Astrocyte (in vitro differentiated cells and primary cell): ENCODE results near the gene USP22. TPM values are rescaled to one million over a fixed set of nuclear protein-coding genes. Genes with fewer than 3 reads are reported as not detected.

Experiments
- DNase-seq: peaks from one replicate; pipeline ENCODE4 v3.0.0-alpha.2; 2010; ENCODE audit warnings: low read depth
- FAIRE-seq: peaks from 2 replicates; lab custom pipeline; 2011; peaks lifted over from hg19 to GRCh38; lab: Jason Lieb, UNC
- H2AFZ ChIP-seq: 2 replicates; pipeline ENCODE4 v1.6.0; 2012; ENCODE audit warnings: low read depth, low read length, inconsistent platforms
- H3K27ac ChIP-seq: 2 replicates; pipeline ENCODE4 v1.5.1; 2011; ENCODE audit warnings: low read depth, low read length, inconsistent platforms
- H3K27me3 ChIP-seq: 2 replicates; pipeline ENCODE4 v1.6.0; 2011; ENCODE audit warnings: low read length, inconsistent platforms; ENCODE audit not compliant: insufficient read depth
- H3K36me3 ChIP-seq: 2 replicates; pipeline ENCODE4 v1.5.1; 2011; ENCODE audit warnings: low read length, inconsistent platforms; ENCODE audit not compliant: insufficient read depth
- H3K4me1 ChIP-seq: 2 replicates; pipeline ENCODE4 v1.5.1; 2011; ENCODE audit warnings: low read length, inconsistent platforms; ENCODE audit not compliant: insufficient read depth
- H3K4me2 ChIP-seq: 2 replicates; pipeline ENCODE4 v1.6.0; 2012; ENCODE audit warnings: low read length, inconsistent platforms
- H3K4me3 ChIP-seq: 2 replicates; pipeline ENCODE4 v1.5.1; 2011; ENCODE audit warnings: low read depth, mild to moderate bottlenecking, low read length, inconsistent platforms; ENCODE audit not compliant: insufficient read depth
- H3K79me2 ChIP-seq: 2 replicates; pipeline ENCODE4 v1.6.0; 2012; ENCODE audit warnings: mild to moderate bottlenecking, low read length, inconsistent platforms; ENCODE audit not compliant: insufficient read depth
- H3K9ac ChIP-seq: 2 replicates; pipeline ENCODE4 v1.6.0; 2012; ENCODE audit warnings: mild to moderate bottlenecking, low read length, inconsistent platforms
- H3K9me3 ChIP-seq: 2 replicates; pipeline ENCODE4 v1.5.1; 2012; ENCODE audit warnings: low read depth, mild to moderate bottlenecking, low read length, inconsistent platforms; ENCODE audit not compliant: insufficient read depth
- H4K20me1 ChIP-seq: 2 replicates; pipeline ENCODE4 v1.6.0; 2012; ENCODE audit warnings: low read length, inconsistent platforms; ENCODE audit not compliant: insufficient read depth
- H3K27ac Mint-ChIP-seq: one replicate; pipeline ENCODE4 v1.8.0; 2021; ENCODE audit warnings: mild to moderate bottlenecking, mixed read lengths; ENCODE audit not compliant: unreplicated experiment
- H3K27me3 Mint-ChIP-seq: one replicate; pipeline ENCODE4 v1.8.0; 2021; ENCODE audit warnings: low read depth, mixed read lengths; ENCODE audit not compliant: unreplicated experiment
- H3K36me3 Mint-ChIP-seq: one replicate; pipeline ENCODE4 v1.8.0; 2021; ENCODE audit warnings: low read depth, mixed read lengths; ENCODE audit not compliant: unreplicated experiment
- H3K4me1 Mint-ChIP-seq: one replicate; pipeline ENCODE4 v1.8.0; 2021; ENCODE audit warnings: low read depth, mixed read lengths; ENCODE audit not compliant: unreplicated experiment
- H3K4me3 Mint-ChIP-seq: one replicate; pipeline ENCODE4 v1.8.0; 2021; ENCODE audit warnings: mild to moderate bottlenecking, moderate library complexity, mixed read lengths; ENCODE audit not compliant: unreplicated experiment
- H3K9me3 Mint-ChIP-seq: one replicate; pipeline ENCODE4 v1.8.0; 2021; ENCODE audit warnings: mild to moderate bottlenecking, mixed read lengths; ENCODE audit not compliant: unreplicated experiment
- EZH2 ChIP-seq: IDR thresholded peaks from 2 replicates; pipeline ENCODE4 v1.6.1; 2012; ENCODE audit warnings: mild to moderate bottlenecking, low read length, inconsistent platforms; ENCODE audit not compliant: insufficient read depth
- total RNA-seq: library from RNA; stranded (reverse); gene quantifications from 2 replicates; pipeline ENCODE4 v1.2.1, GENCODE V29; 2021
- TF ChIP-seq, protein P1 (sequence below): IDR thresholded peaks from 2 replicates; pipeline ENCODE4 v1.5.1; 2011; ENCODE audit warnings: low read depth, mild to moderate bottlenecking, inconsistent platforms, low read length, moderate library complexity; ENCODE audit not compliant: insufficient read depth

USP22 gene
- total RNA-seq, 1 donor from 2014 or later = 266 TPM

DNA sequence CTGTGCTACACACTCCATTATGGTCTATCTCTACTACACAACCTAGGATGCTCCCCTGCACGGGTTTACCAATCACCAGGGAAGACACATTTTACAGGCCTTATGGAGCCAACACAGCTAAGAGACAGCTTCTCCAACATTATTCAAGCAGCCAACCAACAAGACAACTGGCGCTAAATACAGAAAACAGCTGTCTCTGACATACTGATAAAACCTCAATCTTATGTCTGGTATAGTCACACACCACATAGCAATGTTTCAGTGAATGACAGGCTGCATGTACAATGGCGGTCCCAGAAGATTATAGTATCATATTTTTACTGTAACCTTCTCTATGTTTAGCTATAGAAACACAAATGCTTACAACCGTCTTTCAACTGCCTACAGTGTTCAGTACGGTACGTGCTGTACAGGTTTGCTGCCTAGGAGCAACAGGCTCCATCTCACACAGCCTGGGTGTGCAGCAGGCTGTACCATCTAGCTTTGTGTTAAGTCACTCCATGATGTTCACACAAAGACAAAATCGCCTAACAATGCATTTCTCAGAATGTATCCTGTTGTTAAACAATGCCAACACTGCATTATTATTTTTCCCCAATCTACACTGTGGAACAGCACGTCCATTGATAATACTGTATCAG is 10.9 kb downstream of the USP22 start:
- no peak overlapping the region for H3K9ac ChIP-seq
- FAIRE-seq (no peak), DNase-seq (no peak)
- H3K36me3 ChIP-seq = peaks cover 12% of the 10 kb centered on the region
- no peaks in the 10 kb centered on the region for H3K9me3 ChIP-seq
- peaks cover 64% of the 10 kb centered on the region for H3K4me1 Mint-ChIP-seq
- H3K4me3 Mint-ChIP-seq = peak overlapping the region; percentile 50
- H3K27ac Mint-ChIP-seq = peak overlapping the region; percentile 55
- peak overlapping the region; percentile 31 for H3K4me2 ChIP-seq
- H3K36me3 Mint-ChIP-seq = peaks cover 4% of the 10 kb centered on the region
- H3K27ac ChIP-seq = peak overlapping the region; percentile 7
- no peak overlapping the region for H3K4me3 ChIP-seq
- TF ChIP-seq EZH2 = no peak
- TF ChIP-seq, protein P1, sequence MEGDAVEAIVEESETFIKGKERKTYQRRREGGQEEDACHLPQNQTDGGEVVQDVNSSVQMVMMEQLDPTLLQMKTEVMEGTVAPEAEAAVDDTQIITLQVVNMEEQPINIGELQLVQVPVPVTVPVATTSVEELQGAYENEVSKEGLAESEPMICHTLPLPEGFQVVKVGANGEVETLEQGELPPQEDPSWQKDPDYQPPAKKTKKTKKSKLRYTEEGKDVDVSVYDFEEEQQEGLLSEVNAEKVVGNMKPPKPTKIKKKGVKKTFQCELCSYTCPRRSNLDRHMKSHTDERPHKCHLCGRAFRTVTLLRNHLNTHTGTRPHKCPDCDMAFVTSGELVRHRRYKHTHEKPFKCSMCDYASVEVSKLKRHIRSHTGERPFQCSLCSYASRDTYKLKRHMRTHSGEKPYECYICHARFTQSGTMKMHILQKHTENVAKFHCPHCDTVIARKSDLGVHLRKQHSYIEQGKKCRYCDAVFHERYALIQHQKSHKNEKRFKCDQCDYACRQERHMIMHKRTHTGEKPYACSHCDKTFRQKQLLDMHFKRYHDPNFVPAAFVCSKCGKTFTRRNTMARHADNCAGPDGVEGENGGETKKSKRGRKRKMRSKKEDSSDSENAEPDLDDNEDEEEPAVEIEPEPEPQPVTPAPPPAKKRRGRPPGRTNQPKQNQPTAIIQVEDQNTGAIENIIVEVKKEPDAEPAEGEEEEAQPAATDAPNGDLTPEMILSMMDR = no peak
- H4K20me1 ChIP-seq = peaks cover 99% of the 10 kb centered on the region
- H3K79me2 ChIP-seq = peaks cover 99% of the 10 kb centered on the region
- H2AFZ ChIP-seq = no peak overlapping the region
- peaks cover 64% of the 10 kb centered on the region for H3K4me1 ChIP-seq
- H3K27me3 ChIP-seq = no peaks in the 10 kb centered on the region
- no peaks in the 10 kb centered on the region for H3K27me3 Mint-ChIP-seq
- no peaks in the 10 kb centered on the region for H3K9me3 Mint-ChIP-seq

DNA sequence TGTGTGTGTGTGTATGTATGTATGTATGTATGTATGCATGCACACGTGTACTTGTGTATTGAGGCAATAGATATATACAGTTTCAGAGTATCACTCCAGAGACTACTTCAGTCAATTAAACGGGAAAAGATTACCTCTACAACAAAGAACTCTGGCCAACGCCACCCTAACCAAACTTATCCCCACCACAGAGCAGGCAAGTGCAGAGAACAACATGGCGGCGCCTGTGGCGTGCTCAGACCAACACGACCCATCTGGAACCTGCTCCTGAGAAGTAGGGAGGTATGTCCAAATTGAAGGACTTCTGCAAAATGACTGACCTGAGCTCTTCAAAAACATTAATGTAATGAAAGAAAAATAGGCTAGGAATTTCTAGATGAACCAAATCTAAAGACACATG is 12.4 kb downstream of the USP22 start:
- H3K4me1 ChIP-seq = peaks cover 52% of the 10 kb centered on the region
- no peak overlapping the region for H3K27ac ChIP-seq
- no peak overlapping the region for H3K9ac ChIP-seq
- Mint-ChIP-seq H3K9me3 (no peaks in the 10 kb centered on the region), H3K27me3 (no peaks in the 10 kb centered on the region), H3K27ac (no peak overlapping the region), H3K36me3 (peaks cover 6% of the 10 kb centered on the region), H3K4me3 (no peak overlapping the region), H3K4me1 (peaks cover 53% of the 10 kb centered on the region)
- H2AFZ ChIP-seq = no peak overlapping the region
- H3K4me3 ChIP-seq = no peak overlapping the region
- peaks cover 100% of the 10 kb centered on the region for H3K79me2 ChIP-seq
- no peaks in the 10 kb centered on the region for H3K9me3 ChIP-seq
- FAIRE-seq (no peak), DNase-seq (no peak)
- peaks cover 100% of the 10 kb centered on the region for H4K20me1 ChIP-seq
- H3K4me2 ChIP-seq = peak overlapping the region; percentile 66
- H3K36me3 ChIP-seq = peaks cover 19% of the 10 kb centered on the region
- TF ChIP-seq, protein P1 = no peak
- TF ChIP-seq EZH2 = no peak
- H3K27me3 ChIP-seq = no peaks in the 10 kb centered on the region

DNA sequence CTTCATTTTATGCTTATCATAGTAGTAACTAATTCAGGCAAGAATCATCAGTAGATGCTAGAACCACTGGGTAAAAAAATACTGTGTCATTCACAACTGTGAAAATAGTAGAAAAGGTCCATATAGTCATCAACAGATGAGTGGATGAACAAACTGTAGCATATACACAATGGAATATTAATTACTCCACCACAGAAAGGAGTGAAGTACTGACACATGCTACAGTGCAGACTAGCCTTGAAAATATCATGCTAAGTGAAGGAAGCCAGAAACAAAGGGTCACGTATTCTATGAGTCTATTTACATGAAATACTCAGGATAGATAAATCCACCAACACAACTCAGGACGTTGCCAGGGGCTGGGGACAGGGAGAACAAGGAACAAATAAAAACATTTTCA is 13.3 kb downstream of the USP22 start:
- Histone ChIP-seq H3K9me3 (no peaks in the 10 kb centered on the region), H3K4me1 (peaks cover 43% of the 10 kb centered on the region), H3K36me3 (peaks cover 27% of the 10 kb centered on the region), H3K79me2 (peaks cover 100% of the 10 kb centered on the region), H2AFZ (no peak overlapping the region), H3K4me2 (peak overlapping the region; percentile 66), H3K9ac (peak overlapping the region; percentile 11), H3K27me3 (no peaks in the 10 kb centered on the region), H3K4me3 (no peak overlapping the region), H3K27ac (peak overlapping the region; percentile 50), H4K20me1 (peaks cover 100% of the 10 kb centered on the region)
- H3K27ac Mint-ChIP-seq = no peak overlapping the region
- H3K4me1 Mint-ChIP-seq = peaks cover 50% of the 10 kb centered on the region
- TF ChIP-seq, protein P1 = no peak
- no peak for TF ChIP-seq EZH2
- FAIRE-seq (no peak), DNase-seq (no peak)
- H3K9me3 Mint-ChIP-seq = no peaks in the 10 kb centered on the region
- H3K4me3 Mint-ChIP-seq = no peak overlapping the region
- H3K36me3 Mint-ChIP-seq = peaks cover 9% of the 10 kb centered on the region
- no peaks in the 10 kb centered on the region for H3K27me3 Mint-ChIP-seq
